HG03442 (cell line): Measurements from ENCODE around the gene NOTUM.

ENCODE experiments used
- ATAC-seq: cut with Tn5 transposase; IDR thresholded peaks from one replicate; pipeline ENCODE4 v1.9.1; 2021; ENCODE audit warnings: mild to moderate bottlenecking, moderate library complexity; ENCODE audit not compliant: unreplicated experiment

The NOTUM gene

DNA sequence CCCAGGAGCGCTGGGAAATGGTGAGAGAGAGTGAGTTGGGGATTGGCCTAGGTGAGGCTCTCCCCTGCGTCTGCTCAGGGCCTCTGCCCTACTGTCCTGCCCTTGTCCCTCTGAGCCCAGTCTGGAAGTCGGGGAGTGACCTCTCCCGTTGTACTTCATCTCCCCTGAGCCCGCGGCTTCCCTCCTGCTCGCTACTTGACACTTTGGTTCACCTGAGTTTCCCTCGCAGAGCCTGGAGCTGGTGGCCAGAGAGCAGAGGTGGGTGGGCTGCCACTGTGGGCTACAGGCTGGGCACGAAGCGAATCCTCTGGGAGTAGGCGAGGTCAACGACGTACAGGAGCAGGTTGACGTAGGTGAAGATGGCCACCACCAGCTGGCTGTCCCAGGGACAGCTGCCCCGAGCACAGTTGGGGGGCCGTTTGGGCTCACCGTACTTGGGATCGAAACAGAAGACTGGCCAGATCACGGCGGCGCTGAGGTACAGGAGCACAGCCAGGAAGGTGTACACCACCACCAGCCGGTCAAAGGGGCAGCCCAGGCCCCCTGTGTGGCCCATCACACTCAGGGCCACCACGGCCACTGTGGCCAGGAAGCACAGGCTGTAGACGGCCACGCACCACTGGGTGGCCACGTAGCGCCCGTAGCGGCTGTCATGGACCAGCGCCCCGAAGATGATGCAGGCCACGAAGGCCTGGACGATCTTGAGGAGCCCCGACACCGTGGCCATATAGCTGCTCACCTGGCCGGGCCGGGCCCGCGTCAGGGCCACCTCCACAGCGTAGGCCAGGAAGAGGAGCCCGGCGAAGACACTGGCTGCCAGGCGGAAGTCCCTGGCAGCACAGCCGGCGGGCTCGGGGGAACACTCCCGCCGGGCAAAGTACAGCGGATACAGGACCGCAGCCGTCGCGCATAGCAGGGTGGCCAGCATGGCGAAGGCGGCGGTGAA, 20.2 kb downstream of the NOTUM start:
- ATAC-seq, result no peak

DNA sequence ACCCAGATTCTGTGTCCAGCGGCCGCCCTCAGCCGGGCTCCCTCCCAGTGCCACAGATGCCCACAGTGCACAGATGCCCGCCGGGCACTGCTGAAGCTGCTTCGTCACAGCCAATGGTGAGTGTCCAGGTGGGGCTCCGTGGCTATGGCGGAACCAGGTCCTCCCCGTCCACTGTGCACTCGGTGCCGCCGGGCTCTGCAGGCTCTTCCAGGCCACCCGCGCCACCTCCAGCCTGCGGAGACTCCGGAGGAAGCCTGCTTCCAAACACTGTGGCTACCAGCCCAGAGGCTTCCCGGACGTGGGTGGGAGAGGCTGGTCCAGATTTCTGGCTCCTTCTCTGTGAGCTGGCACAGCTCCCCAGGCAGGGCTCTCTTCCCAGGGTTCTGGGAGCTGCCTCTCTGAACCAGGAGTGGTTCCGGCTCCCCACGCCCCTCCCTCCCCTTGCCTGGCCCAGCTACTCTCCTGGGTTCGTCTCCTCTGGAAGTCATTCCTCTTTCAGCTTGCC, 21.1 kb downstream of the NOTUM start:
- no peak for ATAC-seq

DNA sequence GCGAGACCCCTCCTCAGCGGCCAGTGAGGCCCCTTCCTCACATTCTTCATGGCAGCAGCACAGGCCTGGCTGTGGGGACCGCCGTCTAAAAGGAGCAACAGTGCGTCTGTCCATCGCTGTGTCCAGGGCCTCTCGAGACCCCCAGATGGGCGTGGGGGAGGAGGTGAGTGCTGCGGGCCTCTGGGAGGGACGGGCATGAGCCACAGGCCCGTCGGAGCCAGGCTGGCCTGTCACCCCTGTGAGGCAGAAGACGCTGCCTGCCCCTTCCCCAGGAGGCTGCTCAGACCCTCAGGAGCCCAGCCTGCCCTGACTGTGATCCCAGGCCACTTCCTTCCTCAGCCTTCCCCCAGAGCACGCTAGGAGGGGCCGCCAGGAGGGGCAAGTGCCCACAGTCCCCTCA, 21.8 kb downstream of the NOTUM start:
- no peak for ATAC-seq

GRCh38 chr17:81935709-81936084, 25.3 kb downstream of the NOTUM start:
- no peak for ATAC-seq

- no peak for ATAC-seq
Measured at GRCh38 chr17:81934850-81935708, 25.9 kb downstream of the NOTUM start.

DNA sequence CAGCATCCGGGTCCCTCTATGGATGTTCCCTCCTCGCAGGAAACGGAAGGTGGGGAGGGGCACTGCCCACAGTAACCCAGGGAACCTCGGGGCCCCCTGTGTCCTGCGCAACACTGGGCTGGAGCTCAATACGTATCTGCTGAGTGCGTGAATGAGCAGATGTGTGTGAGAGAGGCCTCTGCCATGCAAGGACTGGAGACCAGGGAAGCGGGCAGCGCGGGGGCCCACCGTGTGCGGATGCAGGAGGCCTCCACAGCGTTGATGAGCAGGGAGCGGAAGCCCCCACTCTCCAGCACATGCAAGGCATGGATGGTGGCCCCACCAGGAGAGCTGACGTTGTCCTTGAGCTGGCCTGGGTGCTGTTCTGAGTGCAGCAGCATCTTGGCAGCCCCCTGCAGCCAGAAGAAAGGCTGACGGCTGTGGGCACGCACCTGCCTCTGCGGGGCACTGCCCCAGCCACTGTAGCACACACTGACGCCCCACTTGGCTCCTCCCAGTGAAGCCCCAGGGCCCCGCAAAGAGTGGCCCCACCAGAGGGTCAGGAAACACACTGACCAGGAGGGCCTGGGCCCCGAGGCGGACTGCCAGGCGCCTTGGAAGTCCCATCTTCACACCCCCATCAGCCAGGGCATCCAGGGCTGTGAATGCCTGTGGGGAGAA, 26.8 kb downstream of the NOTUM start:
- ATAC-seq, result no peak

DNA sequence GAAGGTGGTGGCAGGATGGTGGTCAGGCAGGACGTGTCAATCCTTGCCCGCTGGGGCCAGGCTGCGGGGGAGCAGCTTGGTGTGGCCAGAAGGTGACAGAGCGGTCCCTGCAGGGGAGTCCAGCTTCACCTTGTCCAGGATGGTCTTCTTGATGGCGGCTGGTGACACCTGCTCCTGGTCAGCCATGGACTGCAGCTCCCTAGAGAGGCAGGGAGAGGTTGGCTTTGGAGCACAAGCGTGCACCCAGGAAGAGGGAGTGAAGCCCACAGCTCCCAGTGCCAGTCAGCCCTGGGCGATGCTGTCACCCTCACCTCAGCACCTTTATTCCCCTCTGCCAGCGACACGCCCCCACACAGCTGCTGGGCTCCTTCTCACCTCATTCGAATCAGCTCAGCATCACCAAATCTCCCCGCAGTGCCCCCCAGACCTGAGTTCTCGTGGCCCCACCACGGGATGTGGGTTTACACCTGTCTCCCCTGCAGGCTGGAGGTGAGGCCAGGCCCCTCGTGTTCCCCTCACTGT, 27.7 kb downstream of the NOTUM start:
- ATAC-seq, result no peak

GRCh38 chr17:81932333-81932983, 28.5 kb downstream of the NOTUM start:
- ATAC-seq, result no peak

- ATAC-seq, result no peak
Measured at GRCh38 chr17:81931557-81932332, 29.2 kb downstream of the NOTUM start.

GRCh38 chr17:81931189-81931556, 29.8 kb downstream of the NOTUM start:
- ATAC-seq, result no peak

- ATAC-seq, result no peak
Measured at GRCh38 chr17:81930142-81931125, 30.6 kb downstream of the NOTUM start.

- ATAC-seq, result no peak
Measured at GRCh38 chr17:81929253-81930141, 31.5 kb downstream of the NOTUM start.

DNA sequence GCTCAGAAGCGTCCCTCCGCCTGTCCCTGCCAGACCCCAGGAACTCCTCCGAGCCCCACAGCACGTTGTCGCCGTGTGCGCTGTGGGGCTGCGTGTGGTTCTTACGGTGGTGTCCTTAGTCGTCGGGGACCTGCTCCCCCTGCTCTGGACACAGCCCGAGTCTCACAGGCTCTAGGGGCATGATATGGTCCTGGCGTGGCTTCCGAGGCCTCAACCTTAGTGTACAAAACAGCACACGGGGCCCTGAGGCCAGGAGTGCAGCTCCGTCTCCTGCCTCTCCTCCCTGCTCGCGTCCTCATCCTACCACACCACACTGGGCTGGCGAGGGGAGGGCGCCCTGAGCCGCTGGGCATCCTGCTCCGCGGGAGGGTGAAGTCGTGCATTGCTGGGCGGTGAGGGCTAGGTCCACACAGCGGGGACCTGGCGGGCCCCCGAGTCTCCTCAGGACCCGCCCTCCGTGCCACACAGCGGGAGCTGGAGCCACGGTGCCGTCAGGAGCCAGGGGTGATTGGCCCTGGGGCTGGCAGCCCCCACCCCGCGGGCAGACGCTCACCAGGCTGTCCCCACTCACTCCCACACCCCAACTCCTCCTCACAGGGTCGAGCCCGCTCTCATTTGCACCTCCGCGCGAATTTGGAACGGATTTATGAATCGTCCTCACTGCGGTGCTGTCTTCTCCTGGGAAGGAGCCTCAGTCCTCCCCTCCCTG, 32.3 kb downstream of the NOTUM start:
- no peak for ATAC-seq

DNA sequence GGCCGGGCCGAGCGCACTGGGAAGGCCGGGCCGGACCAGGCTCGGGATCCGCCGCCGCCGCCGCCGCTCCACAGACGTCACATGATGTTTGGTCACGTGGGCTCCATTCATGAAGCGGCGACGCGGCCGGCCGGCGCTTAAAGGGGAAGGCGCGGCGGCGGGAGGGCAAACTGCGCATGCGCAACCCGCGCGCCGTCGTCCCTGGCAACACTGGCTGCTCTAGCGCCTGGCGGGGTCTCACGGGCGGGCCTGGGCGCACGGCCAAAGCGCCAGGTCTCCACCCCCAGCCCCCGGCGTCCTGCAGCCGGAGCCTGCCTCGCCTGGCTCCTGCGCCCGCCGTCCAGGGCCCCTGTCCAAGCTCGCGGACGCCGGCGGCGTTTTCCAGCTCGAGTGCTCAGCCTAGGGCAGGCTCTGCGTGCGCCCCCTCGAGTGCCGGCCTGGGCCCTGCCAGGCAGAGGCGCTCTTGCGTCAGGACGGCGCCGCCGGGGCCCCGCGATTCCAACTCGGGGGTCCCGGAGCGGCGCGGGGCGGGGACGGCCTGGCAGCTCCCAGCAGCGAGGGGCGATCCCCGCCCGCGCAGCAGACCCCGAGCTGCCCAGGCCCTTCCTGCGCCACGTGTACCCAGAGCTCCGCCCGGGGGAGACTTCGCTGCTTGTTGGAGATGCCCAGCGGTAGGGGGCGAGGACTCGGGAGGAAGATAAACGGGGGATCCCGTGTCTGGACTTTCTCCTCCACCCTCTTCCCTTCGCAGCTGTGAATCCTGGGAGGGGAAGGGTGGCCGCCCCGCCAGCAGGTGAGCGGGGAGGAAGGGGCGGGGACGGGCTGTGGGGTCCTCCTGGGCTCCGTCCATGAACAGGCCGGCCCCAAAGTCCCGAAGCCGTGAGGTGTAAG, 33.1 kb downstream of the NOTUM start, which contains the start of gene MAFG:
MAFG (minus strand) TSS at position 83 of the 891 bp plus-strand sequence. CDS start 4,550 bp downstream, outside the sequence.
- ATAC-seq, result peak; percentile 59

GRCh38 chr17:81927152-81927652, 33.8 kb downstream of the NOTUM start:
- ATAC-seq, result peak; percentile 17
